ENCODE results near the gene CCDC38. TPM values are rescaled to one million over a fixed set of nuclear protein-coding genes. Genes with fewer than 3 reads are reported as not detected.

Gene CCDC38
- total RNA-seq, 1 donor from 2014 or later, result not detected

- no peak for TF ChIP-seq CTCF (IDR thresholded peaks at IDR 0.05; ENCODE audit: partially characterized antibody, unreplicated experiment)
- peaks cover 1% of the 10 kb centered on the region for H3K27me3 Mint-ChIP-seq (ENCODE audit: unreplicated experiment)
- DNase-seq, result no peak
- no peak overlapping the region for H3K4me3 Mint-ChIP-seq (ENCODE audit: unreplicated experiment)
- H3K27ac Mint-ChIP-seq (ENCODE audit: unreplicated experiment), result no peak overlapping the region
- H3K9me3 Mint-ChIP-seq (ENCODE audit: unreplicated experiment), result peaks cover 1% of the 10 kb centered on the region
- peaks cover 4% of the 10 kb centered on the region for H3K4me1 Mint-ChIP-seq (ENCODE audit: low read depth, unreplicated experiment)
- no peaks in the 10 kb centered on the region for H3K36me3 Mint-ChIP-seq (ENCODE audit: unreplicated experiment)
Observed at GRCh38 chr12:95963096-95963495, 20.7 kb upstream of the CCDC38 start.

GRCh38 chr12:95962222-95962621 is 19.8 kb upstream of the CCDC38 start:
- Mint-ChIP-seq H3K36me3 (ENCODE audit: unreplicated experiment) (no peaks in the 10 kb centered on the region), H3K27me3 (ENCODE audit: unreplicated experiment) (peaks cover 1% of the 10 kb centered on the region), H3K27ac (ENCODE audit: unreplicated experiment) (no peak overlapping the region), H3K4me3 (ENCODE audit: unreplicated experiment) (no peak overlapping the region), H3K9me3 (ENCODE audit: unreplicated experiment) (peaks cover 1% of the 10 kb centered on the region), H3K4me1 (ENCODE audit: low read depth, unreplicated experiment) (peaks cover 4% of the 10 kb centered on the region)
- no peak for TF ChIP-seq CTCF (IDR thresholded peaks at IDR 0.05; ENCODE audit: partially characterized antibody, unreplicated experiment)
- DNase-seq, result no peak

- no peak for DNase-seq
- H3K4me3 Mint-ChIP-seq (ENCODE audit: unreplicated experiment), result no peak overlapping the region
- H3K4me1 Mint-ChIP-seq (ENCODE audit: low read depth, unreplicated experiment), result no peaks in the 10 kb centered on the region
- H3K9me3 Mint-ChIP-seq (ENCODE audit: unreplicated experiment), result no peaks in the 10 kb centered on the region
- H3K27me3 Mint-ChIP-seq (ENCODE audit: unreplicated experiment), result peaks cover 1% of the 10 kb centered on the region
- TF ChIP-seq CTCF (IDR thresholded peaks at IDR 0.05; ENCODE audit: partially characterized antibody, unreplicated experiment), result no peak
- H3K36me3 Mint-ChIP-seq (ENCODE audit: unreplicated experiment), result no peaks in the 10 kb centered on the region
- no peak overlapping the region for H3K27ac Mint-ChIP-seq (ENCODE audit: unreplicated experiment)
Observed at GRCh38 chr12:95960241-95960640, 17.8 kb upstream of the CCDC38 start.

- Mint-ChIP-seq H3K27ac (ENCODE audit: unreplicated experiment) (no peak overlapping the region), H3K9me3 (ENCODE audit: unreplicated experiment) (no peaks in the 10 kb centered on the region), H3K36me3 (ENCODE audit: unreplicated experiment) (no peaks in the 10 kb centered on the region), H3K4me1 (ENCODE audit: low read depth, unreplicated experiment) (no peaks in the 10 kb centered on the region), H3K4me3 (ENCODE audit: unreplicated experiment) (no peak overlapping the region), H3K27me3 (ENCODE audit: unreplicated experiment) (peaks cover 1% of the 10 kb centered on the region)
- no peak for DNase-seq
- TF ChIP-seq CTCF (IDR thresholded peaks at IDR 0.05; ENCODE audit: partially characterized antibody, unreplicated experiment), result no peak
Observed at GRCh38 chr12:95959107-95959506, 16.7 kb upstream of the CCDC38 start.

GRCh38 chr12:95956557-95957145 is 14.2 kb upstream of the CCDC38 start:
- H3K36me3 Mint-ChIP-seq (ENCODE audit: unreplicated experiment), result no peaks in the 10 kb centered on the region
- no peaks in the 10 kb centered on the region for H3K4me1 Mint-ChIP-seq (ENCODE audit: low read depth, unreplicated experiment)
- no peak for TF ChIP-seq CTCF (IDR thresholded peaks at IDR 0.05; ENCODE audit: partially characterized antibody, unreplicated experiment)
- H3K27ac Mint-ChIP-seq (ENCODE audit: unreplicated experiment), result no peak overlapping the region
- no peaks in the 10 kb centered on the region for H3K27me3 Mint-ChIP-seq (ENCODE audit: unreplicated experiment)
- H3K4me3 Mint-ChIP-seq (ENCODE audit: unreplicated experiment), result no peak overlapping the region
- no peak for DNase-seq
- no peaks in the 10 kb centered on the region for H3K9me3 Mint-ChIP-seq (ENCODE audit: unreplicated experiment)

All from glutamatergic neuron (in vitro differentiated cells).